NCI-H1048 (cell line): ENCODE data around the gene GTF2F1.
"Not testable (repeated sequence)": the region's sequence is repeated elsewhere in the genome, so short reads cannot be mapped to it uniquely, and the experiment has no call there.

Experiments used
- DNase-seq: peaks from one replicate; lab custom pipeline; 2025; lab: John Stamatoyannopoulos, UW

GTF2F1 gene

DNA sequence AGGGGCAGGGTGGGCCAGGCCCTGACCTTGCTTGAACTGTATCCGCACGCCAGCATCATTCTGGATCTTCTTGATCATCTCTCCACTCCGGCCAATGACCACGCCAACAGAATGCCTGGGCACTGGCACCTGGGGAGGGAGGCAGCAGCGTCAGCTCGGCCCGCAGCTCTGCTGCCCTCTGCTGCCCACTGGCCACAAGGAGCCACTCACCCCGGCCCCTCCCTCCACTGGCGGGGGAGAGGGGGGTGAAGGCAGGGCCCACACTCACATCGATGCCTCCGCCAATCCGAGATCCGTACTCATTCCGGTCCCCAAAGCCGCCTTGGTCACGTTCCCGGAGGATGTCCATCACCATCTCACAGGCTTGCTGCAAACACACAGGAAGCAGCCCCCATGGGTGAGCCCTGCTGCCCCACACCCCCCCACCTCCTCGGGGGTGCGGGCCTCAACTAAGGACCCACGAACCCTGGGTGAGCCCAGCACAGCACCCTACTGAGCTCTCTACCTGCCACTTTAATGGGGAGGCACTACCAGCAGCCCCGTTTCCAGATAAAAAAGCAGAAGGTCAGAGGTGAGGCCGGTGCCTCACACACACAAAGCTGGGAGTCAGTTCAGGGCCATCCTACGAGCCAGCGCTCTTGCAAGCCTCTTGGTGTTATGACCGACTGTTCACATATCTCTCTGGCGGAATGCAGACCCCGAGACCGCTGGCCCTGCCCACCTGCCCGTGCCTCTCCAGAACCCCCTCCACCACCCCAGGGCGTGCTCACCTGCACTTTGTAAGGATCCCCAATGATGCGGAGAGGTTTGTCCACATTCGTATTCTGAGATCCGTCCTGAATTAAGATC lies 25.0 kb upstream of the GTF2F1 start:
- DNase-seq, result no peak

DNA sequence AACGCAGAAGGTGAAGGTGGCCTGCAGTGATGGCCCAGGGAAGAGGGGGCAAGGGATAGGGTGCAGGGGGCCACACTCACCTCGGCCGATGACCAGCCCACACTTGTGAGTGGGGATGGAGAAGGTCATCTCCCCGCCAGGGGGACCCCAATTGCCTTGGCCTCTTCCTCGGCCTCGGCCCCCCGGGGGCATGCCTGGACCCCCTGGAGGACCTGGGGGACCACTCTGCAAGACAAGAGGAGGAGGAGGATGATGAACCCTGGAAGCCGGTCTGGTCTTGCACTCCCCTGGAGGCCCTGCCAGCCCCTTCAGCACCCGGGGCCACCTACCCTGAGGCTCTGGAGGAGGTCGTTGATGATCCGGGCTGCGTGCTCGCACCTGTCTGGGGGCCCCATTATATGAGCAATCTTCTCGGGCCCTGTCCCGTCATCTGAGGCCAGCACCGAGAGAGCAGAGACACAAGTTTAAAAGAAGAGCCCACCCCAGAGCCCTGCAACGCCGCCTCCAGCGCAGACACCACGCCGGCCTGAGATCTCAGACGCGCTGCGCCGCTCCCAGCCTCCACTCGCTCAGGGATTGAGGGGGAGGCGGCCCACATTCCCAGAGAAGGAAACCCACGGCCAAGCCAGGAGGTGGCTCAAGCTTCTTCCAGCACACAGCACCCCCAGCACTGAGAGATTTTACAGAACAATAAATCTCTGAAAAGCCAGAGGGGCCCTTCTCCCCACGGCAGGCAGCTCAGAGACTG lies 23.9 kb upstream of the GTF2F1 start:
- DNase-seq, result no peak

DNA sequence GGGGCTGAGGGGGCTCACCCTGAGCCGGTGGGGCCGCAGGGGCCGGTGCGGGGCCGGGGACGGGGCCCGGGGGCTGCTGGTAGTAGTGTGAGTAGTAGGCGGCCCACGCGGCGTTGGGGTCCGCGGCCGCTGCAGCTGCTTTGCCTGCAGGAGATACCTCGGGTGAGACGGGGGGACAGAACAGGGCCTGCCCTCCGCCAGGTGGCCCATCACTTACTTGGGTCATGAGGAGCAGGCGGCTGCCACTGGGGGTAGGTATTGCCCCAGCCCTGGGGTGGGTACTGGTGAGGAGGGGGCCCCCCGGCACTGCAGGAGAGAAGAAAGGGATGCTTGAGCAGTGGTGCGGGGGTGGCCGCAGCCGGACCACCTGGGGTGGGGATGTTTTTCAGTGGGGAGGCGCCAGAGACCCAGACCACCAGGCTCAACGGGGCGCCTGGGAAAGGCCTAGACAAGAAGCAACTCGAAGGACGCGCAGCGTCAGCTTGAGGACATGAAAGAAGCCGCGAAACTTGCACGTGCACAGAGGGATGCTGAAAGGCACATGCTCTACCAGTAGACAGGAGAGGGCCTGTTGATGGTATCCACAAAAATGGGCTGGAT lies 22.7 kb upstream of the GTF2F1 start:
- no peak for DNase-seq

GRCh38 chr19:6414793-6415590 lies 22.0 kb upstream of the GTF2F1 start:
- no peak for DNase-seq

DNA sequence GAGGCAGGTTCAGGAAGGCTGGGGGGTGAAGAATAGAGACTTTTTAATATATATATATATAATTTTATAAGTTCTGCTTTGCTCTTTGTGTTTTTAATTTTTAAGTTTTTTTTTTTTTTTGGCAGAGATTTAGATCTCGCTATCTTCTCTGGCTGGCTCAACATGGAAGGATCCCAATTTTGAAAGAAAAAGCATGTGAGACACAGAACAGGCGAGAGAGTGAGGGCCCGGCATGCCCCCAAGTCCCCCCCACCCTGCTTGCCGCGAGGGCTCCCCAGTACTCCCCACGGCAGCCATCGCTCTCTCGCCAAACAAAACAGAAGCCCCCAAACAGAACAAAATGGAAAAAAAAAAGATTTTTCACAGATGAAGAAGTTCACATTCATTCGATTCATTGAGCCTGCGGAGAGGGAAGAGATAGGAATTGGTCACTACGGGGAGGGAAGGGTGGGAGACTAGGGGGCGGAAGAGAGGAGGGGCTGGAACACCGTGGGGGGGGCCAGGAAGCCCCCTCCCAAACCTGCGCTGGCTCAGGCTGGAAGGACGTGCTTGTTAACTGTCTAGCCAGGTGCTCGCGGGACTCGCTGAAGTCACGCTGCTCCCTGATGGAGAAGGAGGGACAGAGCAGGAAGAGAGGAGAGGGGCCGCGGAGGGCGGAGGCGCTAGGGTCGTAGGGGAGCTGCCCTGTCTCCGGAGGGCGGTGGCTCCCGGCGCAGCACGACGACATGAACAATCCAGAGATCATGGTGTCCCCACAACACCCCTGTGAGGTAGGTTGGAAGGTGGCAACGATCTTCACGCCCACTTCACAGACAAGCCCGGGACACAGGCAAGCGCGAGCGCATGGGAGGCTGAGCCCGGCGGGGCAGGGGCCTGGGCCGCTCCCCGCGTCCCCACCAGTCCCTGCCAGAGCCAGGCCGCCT lies 21.0 kb upstream of the GTF2F1 start:
- no peak for DNase-seq

DNA sequence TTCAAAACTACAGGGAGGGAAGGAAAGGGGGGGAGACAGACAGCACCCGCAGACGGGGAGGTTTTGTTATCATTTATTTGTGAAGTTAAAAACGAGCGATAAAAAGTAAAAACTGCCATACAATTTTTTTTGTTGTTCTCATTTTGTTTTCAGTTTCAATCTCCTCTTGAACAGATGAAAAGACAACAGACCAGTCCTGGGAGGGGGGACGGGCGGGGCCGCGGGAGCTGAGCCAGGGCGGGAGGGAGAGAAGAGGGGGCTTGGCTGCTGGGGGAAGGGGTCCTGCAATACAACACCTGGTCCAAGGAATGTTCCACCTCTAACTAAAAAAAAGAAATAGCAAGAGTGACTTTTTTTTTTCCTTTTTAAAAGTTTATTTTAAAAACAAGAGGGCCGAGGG lies 20.3 kb upstream of the GTF2F1 start:
- DNase-seq, result no peak

DNA sequence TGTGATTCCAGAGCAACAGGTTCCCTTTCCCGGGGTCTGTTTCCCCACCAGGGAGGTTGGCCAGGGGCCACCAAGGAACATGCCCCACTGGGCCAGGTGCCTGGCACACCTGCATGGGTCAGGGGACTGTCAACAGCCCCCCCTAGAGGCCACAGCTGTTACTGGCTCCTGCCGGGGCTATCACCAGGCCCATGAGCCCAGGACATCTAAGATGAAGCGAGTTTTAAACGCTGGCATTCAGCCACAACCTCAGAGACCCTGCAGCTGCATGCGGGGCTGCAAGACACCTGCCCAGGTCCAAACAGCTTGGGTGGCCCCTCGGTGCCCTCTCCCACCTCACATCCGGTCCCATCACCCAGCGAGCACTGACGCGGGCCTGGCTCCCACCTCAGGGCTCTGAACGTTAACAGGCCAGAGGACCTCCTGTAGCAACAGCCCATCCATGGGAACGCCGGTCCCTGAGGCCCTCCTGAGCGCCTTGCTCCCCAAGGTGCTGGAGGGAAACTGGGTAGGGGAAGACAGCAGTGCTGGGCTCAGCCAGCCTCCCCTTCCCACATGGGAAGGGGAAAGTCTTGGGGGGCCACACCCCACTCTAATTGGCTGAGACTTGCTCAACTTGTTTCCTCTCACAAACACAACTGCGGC lies 19.6 kb upstream of the GTF2F1 start:
- no peak for DNase-seq

- DNase-seq, result no peak
These were observed 19.1 kb upstream of the GTF2F1 start for GRCh38 chr19:6412061-6412446.

- DNase-seq, result no peak
These were observed 16.4 kb upstream of the GTF2F1 start for GRCh38 chr19:6409346-6409745.

- no peak for DNase-seq
These were observed 13.4 kb upstream of the GTF2F1 start for GRCh38 chr19:6406401-6406800.

DNA sequence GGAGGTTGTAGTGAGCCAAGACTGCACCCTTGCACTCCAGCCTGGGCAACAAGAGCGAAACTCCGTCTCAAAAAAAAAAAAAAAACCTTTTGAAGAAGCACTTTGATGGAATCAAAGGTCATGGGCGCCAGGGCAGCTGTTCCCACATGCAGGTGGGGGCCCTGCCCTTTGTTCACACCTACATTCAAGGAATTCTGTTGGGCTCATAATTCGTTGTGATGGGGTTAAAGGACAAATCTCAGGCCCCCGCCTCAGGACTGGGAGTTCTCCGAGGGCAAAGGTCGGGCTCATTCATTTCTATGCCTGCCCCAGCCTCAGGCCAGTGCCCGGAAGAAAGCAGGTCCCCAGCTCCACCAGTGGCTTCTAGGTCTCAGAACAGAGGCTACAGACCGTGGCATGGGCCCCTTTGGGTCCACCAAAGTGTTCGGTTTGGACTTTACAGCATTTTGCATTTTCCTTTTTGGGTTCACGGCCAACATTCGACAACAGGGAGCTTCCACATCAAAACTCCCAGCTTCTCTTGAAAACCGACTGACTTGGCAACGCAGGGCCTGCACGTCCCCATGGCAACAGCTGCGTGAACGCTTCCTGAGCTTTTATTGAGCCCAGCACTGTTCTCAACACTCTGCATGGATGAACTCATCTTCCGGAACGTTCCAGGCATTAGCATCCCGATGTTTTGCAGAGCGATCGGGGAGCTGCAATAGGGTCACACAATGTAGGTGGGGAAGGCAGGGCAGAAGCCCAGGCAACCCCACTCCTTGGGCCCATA lies 10.1 kb upstream of the GTF2F1 start:
- DNase-seq, result no peak

DNA sequence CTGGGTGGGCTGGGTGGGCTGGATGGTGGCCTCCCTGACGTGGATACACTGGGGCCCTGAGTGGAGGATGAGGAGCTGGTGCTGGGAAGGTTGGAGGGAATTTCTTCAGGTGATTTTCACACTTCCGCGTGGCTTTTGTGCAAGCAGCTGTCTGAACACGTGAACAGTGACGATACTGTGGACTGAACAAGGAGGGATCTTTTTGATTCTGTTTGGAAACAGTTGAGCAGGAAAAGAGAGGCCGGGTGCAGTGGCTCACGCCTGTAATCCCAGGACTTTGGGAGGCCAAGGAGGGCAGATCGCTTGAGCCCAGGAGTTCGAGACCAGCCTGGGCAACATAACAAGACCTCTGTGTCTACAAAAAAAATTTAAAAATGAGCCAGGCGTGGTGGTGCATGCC lies 9.1 kb upstream of the GTF2F1 start:
- no peak for DNase-seq

- not testable (repeated sequence) for DNase-seq
These were observed 7.3 kb upstream of the GTF2F1 start for GRCh38 chr19:6400062-6400944.

GRCh38 chr19:6396305-6396704 lies 3.3 kb upstream of the GTF2F1 start:
- no peak for DNase-seq

- DNase-seq, result no peak
These were observed 1.9 kb upstream of the GTF2F1 start for GRCh38 chr19:6394831-6395230.

GRCh38 chr19:6393983-6394412 lies 1.0 kb upstream of the GTF2F1 start:
- no peak for DNase-seq

- no peak for DNase-seq
These were observed 517 bp downstream of the GTF2F1 start for GRCh38 chr19:6392221-6393073.

GRCh38 chr19:6387372-6387771 lies 5.6 kb downstream of the GTF2F1 start:
- no peak for DNase-seq
